Muscle of leg (tissue), 11 donors: ENCODE measurements around the gene GRIP2. TPM values are rescaled to one million over a fixed set of nuclear protein-coding genes. Genes with fewer than 3 reads are reported as not detected.

Experiments used
- DNase-seq: peaks from one replicate; pipeline ENCODE4 v3.0.0; 2013
- H3K27ac ChIP-seq: one replicate; pipeline ENCODE4 v1.5.1; 2013; ENCODE audit warnings: mild to moderate bottlenecking, low read length, control low read depth
- H3K27me3 ChIP-seq: one replicate; pipeline ENCODE4 v1.6.1; 2013; ENCODE audit warnings: low read length; ENCODE audit not compliant: control insufficient read depth, insufficient read depth
- H3K36me3 ChIP-seq: one replicate; pipeline ENCODE4 v1.6.1; 2013; ENCODE audit warnings: low read length; ENCODE audit not compliant: control insufficient read depth, insufficient read depth
- H3K4me1 ChIP-seq: one replicate; pipeline ENCODE4 v1.6.1; 2013; ENCODE audit warnings: low read length; ENCODE audit not compliant: control insufficient read depth, insufficient read depth
- H3K4me3 ChIP-seq: one replicate; pipeline ENCODE4 v1.5.1; 2013; ENCODE audit warnings: low read length, control low read depth
- H3K9me3 ChIP-seq: replicated peaks from 2 replicates; pipeline ENCODE4 v1.6.1; 2013; ENCODE audit warnings: low read depth, low read length; ENCODE audit not compliant: control insufficient read depth
- WGBS: methylation state at CpG from one replicate; pipeline ENCODE4 v1.1.5; 2013; ENCODE audit warnings: missing lambda C conversion rate; ENCODE audit not compliant: insufficient coverage; 5-methylcytosine and 5-hydroxymethylcytosine counted together
- polyA plus RNA-seq, 8 donors: library from polyadenylated mRNA; unstranded; fragments of 120-200 nt; gene quantifications; one replicate each; pipeline versions ENCODE4 v1.2.1 to v1.2.3, GENCODE V29; 2013; ENCODE audit warnings: inconsistent platforms in 1 of 8, low replicate concordance in 1 of 8; ENCODE audit not compliant: insufficient read length in 8 of 8, insufficient read depth in 1 of 8
- total RNA-seq: library from RNA; stranded (reverse); fragments of 120-200 nt; gene quantifications from one replicate; pipeline ENCODE4 v1.2.4, GENCODE V29; 2013

Gene GRIP2
- total and polyA plus RNA-seq, 9 donors, result 9.7 to 33.4 (median 19.2) TPM

DNA sequence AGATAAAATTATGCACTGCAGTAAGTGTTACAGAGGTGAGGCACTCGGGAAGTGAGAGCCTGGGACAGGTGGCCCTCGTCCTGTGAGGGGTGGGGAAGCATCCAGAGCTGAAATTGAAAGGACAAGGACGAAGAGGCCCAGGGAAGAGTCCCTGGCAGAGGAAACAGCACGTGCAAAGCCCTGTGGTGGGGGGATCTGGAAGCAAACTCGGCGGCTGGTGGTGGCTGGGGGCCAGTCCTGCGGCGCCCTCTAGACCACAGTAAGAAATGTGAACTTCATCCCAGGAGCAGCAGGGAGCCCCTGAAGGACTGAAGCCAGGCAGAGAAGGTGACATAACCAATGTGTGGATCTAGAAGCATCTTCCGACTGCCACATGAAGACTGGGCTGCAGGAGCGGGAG is 42.8 kb downstream of the GRIP2 start:
- no peak for DNase-seq
- H3K27me3 ChIP-seq, result peaks cover 3% of the 10 kb centered on the region
- H3K36me3 ChIP-seq, result peaks cover 11% of the 10 kb centered on the region

DNA sequence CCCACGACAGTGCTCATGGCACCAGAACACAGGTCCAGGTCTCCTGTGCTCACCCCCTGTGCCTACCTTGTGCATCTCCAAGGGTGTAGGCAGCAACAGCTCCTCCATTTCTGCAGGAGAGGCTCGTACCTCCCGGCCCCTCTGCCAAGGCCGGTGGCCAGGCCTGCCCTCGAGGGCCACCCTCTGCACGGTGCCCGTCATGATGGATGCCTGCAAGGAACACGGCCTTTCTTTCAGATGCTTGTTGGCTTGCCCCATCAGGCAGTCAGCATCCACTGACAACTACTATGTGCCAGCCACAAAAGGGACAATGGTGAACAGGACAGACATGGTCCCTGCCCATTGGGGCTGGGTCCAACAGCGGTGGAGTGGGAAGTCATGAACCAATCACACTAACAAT is 43.8 kb downstream of the GRIP2 start:
- no peaks in the 10 kb centered on the region for H3K9me3 ChIP-seq
- DNase-seq, result no peak
- peaks cover 3% of the 10 kb centered on the region for H3K27me3 ChIP-seq
- H3K27ac ChIP-seq, result no peak overlapping the region
- 90% methylated on average over 8 of the region's 9 CpGs for whole genome bisulfite sequencing
- H3K4me3 ChIP-seq, result no peak overlapping the region
- peaks cover 11% of the 10 kb centered on the region for H3K36me3 ChIP-seq
- no peaks in the 10 kb centered on the region for H3K4me1 ChIP-seq

More for the DNA sequence above, 42.8 kb downstream of the GRIP2 start:
- H3K27ac ChIP-seq, result no peak overlapping the region
- no peak overlapping the region for H3K4me3 ChIP-seq
- no peaks in the 10 kb centered on the region for H3K4me1 ChIP-seq
- no peaks in the 10 kb centered on the region for H3K9me3 ChIP-seq
- WGBS, result 42% methylated on average over 10 of the region's 10 CpGs

GRCh38 chr3:14494973-14495300 is 45.2 kb downstream of the GRIP2 start:
- H3K27me3 ChIP-seq, result peaks cover 3% of the 10 kb centered on the region
- H3K36me3 ChIP-seq, result peaks cover 11% of the 10 kb centered on the region
- no peak overlapping the region for H3K27ac ChIP-seq
- no peaks in the 10 kb centered on the region for H3K4me1 ChIP-seq
- H3K9me3 ChIP-seq, result no peaks in the 10 kb centered on the region
- no peak for DNase-seq
- H3K4me3 ChIP-seq, result no peak overlapping the region
- 73% methylated on average over 5 of the region's 5 CpGs for WGBS

GRCh38 chr3:14494279-14494972 is 45.7 kb downstream of the GRIP2 start:
- H3K9me3 ChIP-seq, result no peaks in the 10 kb centered on the region
- WGBS, result 83% methylated on average over 12 of the region's 17 CpGs
- peaks cover 11% of the 10 kb centered on the region for H3K36me3 ChIP-seq
- DNase-seq, result no peak
- peaks cover 3% of the 10 kb centered on the region for H3K27me3 ChIP-seq
- H3K4me3 ChIP-seq, result no peak overlapping the region
- no peak overlapping the region for H3K27ac ChIP-seq
- H3K4me1 ChIP-seq, result no peaks in the 10 kb centered on the region

GRCh38 chr3:14492948-14493881 is 46.9 kb downstream of the GRIP2 start:
- WGBS, result 76% methylated on average over 28 of the region's 31 CpGs
- H3K4me1 ChIP-seq, result no peaks in the 10 kb centered on the region
- peaks cover 5% of the 10 kb centered on the region for H3K36me3 ChIP-seq
- H3K9me3 ChIP-seq, result no peaks in the 10 kb centered on the region
- no peak for DNase-seq
- H3K27ac ChIP-seq, result no peak overlapping the region
- H3K27me3 ChIP-seq, result no peaks in the 10 kb centered on the region
- H3K4me3 ChIP-seq, result no peak overlapping the region

DNA sequence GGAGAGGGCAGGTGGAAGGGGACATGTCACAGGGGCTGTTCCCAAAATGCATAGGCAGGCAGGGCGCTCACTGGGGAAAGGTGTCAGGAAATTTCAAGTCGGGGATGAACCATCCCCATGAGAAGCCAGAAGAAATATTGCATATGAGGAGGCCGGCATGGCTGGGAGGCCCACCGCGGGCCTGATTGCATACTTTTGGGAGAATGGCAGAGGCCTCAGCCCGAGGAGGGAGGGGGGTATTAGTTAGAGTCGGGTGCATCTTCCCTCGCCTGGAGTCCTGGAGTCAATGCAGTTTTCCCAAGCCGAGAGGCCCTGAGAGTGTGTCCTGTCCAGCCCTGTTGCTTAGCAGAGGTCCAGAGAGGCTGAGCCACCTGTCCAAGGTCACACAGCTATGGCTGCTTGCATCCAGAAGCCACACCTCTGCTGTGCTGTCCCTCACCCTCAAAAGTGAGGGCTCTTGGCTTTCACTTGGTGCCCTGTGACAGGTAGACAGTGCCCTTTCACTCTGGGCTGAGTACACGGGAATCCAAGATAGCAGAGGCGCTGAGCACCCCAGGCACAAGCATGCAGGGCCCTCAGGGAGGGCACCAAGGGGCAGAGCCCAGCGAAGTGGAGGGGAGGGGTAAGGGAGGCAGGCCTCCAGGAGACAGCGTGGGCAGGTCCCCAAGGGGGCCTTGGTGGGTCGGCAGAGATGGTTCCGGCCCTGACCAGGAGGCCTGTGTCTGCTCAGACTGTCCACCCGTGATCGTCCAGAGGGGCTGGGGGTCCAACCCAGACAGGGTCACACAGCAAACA is 48.5 kb downstream of the GRIP2 start:
- 81% methylated on average over 16 of the region's 17 CpGs for whole genome bisulfite sequencing
- Histone ChIP-seq H3K4me1 (no peaks in the 10 kb centered on the region), H3K36me3 (peaks cover 5% of the 10 kb centered on the region)

GRCh38 chr3:14490831-14491230 is 49.3 kb downstream of the GRIP2 start:
- WGBS, result no CpG with 5 or more reads among the region's 2 CpGs
- Histone ChIP-seq H3K36me3 (no peaks in the 10 kb centered on the region), H3K9me3 (no peaks in the 10 kb centered on the region), H3K27me3 (no peaks in the 10 kb centered on the region), H3K4me3 (no peak overlapping the region), H3K27ac (no peak overlapping the region), H3K4me1 (no peaks in the 10 kb centered on the region)
- DNase-seq, result no peak

More for the DNA sequence above, 48.5 kb downstream of the GRIP2 start:
- Histone ChIP-seq H3K9me3 (no peaks in the 10 kb centered on the region), H3K27me3 (no peaks in the 10 kb centered on the region), H3K27ac (no peak overlapping the region), H3K4me3 (no peak overlapping the region)
- no peak for DNase-seq

DNA sequence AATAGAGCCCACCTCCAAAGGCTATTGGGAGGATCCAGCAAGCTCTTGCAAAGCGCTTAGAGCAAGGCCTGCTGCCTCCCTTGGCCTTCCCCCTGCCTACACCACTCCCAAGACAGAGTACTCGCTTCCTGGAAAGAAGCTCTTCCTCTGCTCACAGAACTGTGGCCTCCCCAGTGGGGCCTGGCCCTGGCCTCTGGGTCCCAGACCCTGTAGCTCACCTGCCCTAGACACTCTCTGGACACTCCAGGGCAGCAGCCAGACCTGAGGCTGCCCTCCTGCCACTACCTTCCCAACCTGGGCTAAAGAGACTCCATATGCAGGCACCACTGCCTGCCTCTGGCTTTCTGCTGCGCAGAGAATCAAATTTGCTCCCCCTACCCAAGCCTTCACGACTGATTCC is 49.9 kb downstream of the GRIP2 start:
- no peaks in the 10 kb centered on the region for H3K9me3 ChIP-seq
- DNase-seq, result no peak
- H3K27me3 ChIP-seq, result no peaks in the 10 kb centered on the region
- H3K4me3 ChIP-seq, result no peak overlapping the region
- no peak overlapping the region for H3K27ac ChIP-seq
- H3K4me1 ChIP-seq, result no peaks in the 10 kb centered on the region
- WGBS, result 86% methylated on average over 4 of the region's 4 CpGs
- H3K36me3 ChIP-seq, result no peaks in the 10 kb centered on the region

GRCh38 chr3:14489641-14490040 is 50.5 kb downstream of the GRIP2 start:
- Histone ChIP-seq H3K36me3 (no peaks in the 10 kb centered on the region), H3K27me3 (no peaks in the 10 kb centered on the region), H3K27ac (no peak overlapping the region), H3K4me1 (no peaks in the 10 kb centered on the region), H3K9me3 (no peaks in the 10 kb centered on the region), H3K4me3 (no peak overlapping the region)
- no CpG with 5 or more reads among the region's 7 CpGs for WGBS
- DNase-seq, result no peak
